GM12878 (cell line): Measurements from ENCODE around the gene NELL1.

Experiments used
- CBX5 ChIP-seq: sonication (generic); IDR thresholded peaks from 2 replicates; pipeline ENCODE4 v1.6.1; 2016; ENCODE audit warnings: low read depth, moderate library complexity, mild to moderate bottlenecking, inconsistent platforms
- NFYB ChIP-seq: IDR thresholded peaks from 2 replicates; pipeline ENCODE4 v1.6.1; 2011; ENCODE audit warnings: low read depth, mild to moderate bottlenecking, low read length, improper control_type of control experiment, moderate library complexity; ENCODE audit not compliant: insufficient read depth
- POLR2A ChIP-seq: IDR thresholded peaks from 2 replicates; pipeline ENCODE4 v1.6.1; 2011; ENCODE audit warnings: low read depth, mild to moderate bottlenecking, low read length
- RFX5 ChIP-seq: IDR thresholded peaks from 2 replicates; pipeline ENCODE4 v1.6.1; 2011; ENCODE audit warnings: low read depth, low read length, improper control_type of control experiment
- YY1 ChIP-seq: IDR thresholded peaks from 2 replicates; pipeline ENCODE4 v1.6.1; 2011; ENCODE audit warnings: low read depth, mild to moderate bottlenecking, low read length
- TF ChIP-seq, protein P1 (sequence below), 3 experiments: IDR thresholded peaks in 2 of 3; conservative IDR thresholded peaks in 1 of 3; 2 replicates each; pipeline ENCODE4 v1.5.1; 2011; ENCODE audit warnings: low read depth in 3 of 3, low read length in 3 of 3, mild to moderate bottlenecking in 3 of 3, control low read depth in 2 of 3, moderate library complexity in 2 of 3, inconsistent platforms in 1 of 3, mixed read lengths in 1 of 3; ENCODE audit not compliant: control insufficient read depth in 2 of 3, insufficient read depth in 1 of 3; ENCODE audit errors: extremely low read depth in 1 of 3
- TF ChIP-seq, protein P2 (sequence below): IDR thresholded peaks from 2 replicates; pipeline ENCODE4 v1.6.1; 2011; ENCODE audit warnings: borderline replicate concordance, low read depth, mild to moderate bottlenecking, moderate library complexity, mixed read lengths, low read length; ENCODE audit not compliant: insufficient read depth; ENCODE audit errors: extremely low read length

GRCh38 chr11:21430537-21430936 is 761.2 kb downstream of the NELL1 start:
- TF ChIP-seq CBX5 (no peak), RFX5 (no peak), NFYB (no peak), POLR2A (no peak), YY1 (no peak)
- TF ChIP-seq, protein P1, sequence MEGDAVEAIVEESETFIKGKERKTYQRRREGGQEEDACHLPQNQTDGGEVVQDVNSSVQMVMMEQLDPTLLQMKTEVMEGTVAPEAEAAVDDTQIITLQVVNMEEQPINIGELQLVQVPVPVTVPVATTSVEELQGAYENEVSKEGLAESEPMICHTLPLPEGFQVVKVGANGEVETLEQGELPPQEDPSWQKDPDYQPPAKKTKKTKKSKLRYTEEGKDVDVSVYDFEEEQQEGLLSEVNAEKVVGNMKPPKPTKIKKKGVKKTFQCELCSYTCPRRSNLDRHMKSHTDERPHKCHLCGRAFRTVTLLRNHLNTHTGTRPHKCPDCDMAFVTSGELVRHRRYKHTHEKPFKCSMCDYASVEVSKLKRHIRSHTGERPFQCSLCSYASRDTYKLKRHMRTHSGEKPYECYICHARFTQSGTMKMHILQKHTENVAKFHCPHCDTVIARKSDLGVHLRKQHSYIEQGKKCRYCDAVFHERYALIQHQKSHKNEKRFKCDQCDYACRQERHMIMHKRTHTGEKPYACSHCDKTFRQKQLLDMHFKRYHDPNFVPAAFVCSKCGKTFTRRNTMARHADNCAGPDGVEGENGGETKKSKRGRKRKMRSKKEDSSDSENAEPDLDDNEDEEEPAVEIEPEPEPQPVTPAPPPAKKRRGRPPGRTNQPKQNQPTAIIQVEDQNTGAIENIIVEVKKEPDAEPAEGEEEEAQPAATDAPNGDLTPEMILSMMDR (IDR thresholded peaks at IDR 0.05 in 2 of 3, conservative IDR thresholded peaks at IDR 0.05 in 1 of 3; ENCODE audit: control insufficient read depth in 2 of 3, extremely low read depth in 1 of 3, insufficient read depth in 1 of 3, low read depth in 3 of 3, low read length in 3 of 3): no peak
- TF ChIP-seq, protein P2, sequence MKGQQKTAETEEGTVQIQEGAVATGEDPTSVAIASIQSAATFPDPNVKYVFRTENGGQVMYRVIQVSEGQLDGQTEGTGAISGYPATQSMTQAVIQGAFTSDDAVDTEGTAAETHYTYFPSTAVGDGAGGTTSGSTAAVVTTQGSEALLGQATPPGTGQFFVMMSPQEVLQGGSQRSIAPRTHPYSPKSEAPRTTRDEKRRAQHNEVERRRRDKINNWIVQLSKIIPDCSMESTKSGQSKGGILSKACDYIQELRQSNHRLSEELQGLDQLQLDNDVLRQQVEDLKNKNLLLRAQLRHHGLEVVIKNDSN: no peak
